H54 (cell line): Measurements from ENCODE around the gene PLEKHG4B.
A peak's percentile ranks its signal among the peaks of the same experiment; 100 is the strongest.
"Not testable (repeated sequence)": the region's sequence is repeated elsewhere in the genome, so short reads cannot be mapped to it uniquely, and the experiment has no call there.

Experiments used
- DNase-seq: peaks from one replicate; pipeline ENCODE4 v3.0.0; 2011; ENCODE audit warnings: low spot score, mixed read lengths; ENCODE audit not compliant: insufficient read length
- FAIRE-seq: peaks from 3 replicates; lab custom pipeline; 2011; peaks lifted over from hg19 to GRCh38; lab: Jason Lieb, UNC
- POLR2A ChIP-seq: IDR thresholded peaks from 2 replicates; pipeline ENCODE4 v1.6.1; 2011; ENCODE audit warnings: low read depth, mild to moderate bottlenecking, low read length

PLEKHG4B gene

DNA sequence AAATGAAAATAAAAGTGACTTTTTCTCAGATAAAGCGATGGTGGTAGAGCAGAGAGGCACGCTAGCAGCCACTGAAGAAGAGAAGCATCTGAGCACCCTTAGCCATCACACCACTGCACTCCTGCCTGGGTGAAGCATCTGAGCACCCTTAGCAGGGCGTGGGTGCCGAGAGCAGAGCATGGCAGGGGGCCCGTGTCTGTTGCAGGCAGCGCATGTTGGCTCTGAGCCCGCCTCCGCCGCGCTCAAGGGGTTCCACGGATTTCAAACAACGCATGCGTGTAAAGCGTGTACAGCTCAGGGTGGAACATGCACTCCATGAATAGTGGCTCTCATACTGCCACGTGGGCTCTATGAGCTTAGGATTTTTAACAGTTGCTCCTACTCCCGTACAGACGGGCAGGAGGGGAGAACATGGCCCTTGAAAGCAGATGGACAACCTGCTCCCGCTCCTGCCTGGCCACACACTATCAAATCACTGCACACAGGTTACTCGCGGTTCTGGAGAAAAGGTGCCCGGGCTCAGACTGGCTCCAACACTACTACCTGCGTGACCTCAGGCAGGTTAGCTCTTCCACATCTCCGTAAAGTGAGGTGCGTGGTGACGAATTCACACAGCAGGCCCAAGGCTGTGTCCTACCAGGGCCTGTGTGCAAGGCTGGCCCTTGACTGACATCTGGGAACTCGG lies 111.4 kb downstream of the PLEKHG4B start:
- TF ChIP-seq POLR2A, result no peak
- FAIRE-seq (no peak), DNase-seq (no peak)

DNA sequence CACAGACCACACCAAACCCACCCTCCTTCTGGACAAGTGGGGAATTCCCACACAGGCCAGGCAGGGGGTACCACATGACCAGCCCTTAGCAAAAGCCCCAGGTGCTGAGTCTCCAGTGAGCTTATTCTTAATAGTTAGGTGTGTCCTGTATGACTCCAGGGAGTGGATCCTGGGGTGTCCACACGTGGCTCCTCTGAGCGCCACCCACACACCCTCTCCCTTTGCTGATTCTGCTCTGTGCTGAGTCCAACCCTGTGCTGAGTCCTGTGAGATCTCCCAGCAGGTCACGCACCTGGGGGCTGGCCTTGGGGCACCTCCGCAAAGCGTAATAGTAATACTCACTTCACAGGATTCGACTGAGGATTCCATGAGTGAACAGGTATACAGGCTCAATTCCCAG lies 112.0 kb downstream of the PLEKHG4B start:
- DNase-seq, result no peak
- no peak for FAIRE-seq
- no peak for TF ChIP-seq POLR2A

DNA sequence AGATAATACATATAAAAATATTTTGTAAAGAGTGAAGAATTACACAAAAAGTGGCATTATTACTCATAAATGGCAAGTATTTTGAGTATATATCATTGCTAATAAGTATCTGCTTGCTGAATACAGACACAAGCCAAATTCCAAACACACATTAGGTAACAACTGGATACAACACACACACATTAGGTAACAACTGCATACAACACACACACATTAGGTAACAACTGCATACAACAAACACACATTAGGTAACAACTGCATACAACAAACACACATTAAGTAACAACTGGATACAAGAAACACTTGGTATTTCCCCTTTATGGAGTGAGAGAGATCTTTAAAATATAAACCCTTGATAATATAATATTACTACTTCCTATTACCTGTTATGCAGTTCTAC lies 112.5 kb downstream of the PLEKHG4B start:
- no peak for FAIRE-seq
- TF ChIP-seq POLR2A, result no peak
- DNase-seq, result no peak

DNA sequence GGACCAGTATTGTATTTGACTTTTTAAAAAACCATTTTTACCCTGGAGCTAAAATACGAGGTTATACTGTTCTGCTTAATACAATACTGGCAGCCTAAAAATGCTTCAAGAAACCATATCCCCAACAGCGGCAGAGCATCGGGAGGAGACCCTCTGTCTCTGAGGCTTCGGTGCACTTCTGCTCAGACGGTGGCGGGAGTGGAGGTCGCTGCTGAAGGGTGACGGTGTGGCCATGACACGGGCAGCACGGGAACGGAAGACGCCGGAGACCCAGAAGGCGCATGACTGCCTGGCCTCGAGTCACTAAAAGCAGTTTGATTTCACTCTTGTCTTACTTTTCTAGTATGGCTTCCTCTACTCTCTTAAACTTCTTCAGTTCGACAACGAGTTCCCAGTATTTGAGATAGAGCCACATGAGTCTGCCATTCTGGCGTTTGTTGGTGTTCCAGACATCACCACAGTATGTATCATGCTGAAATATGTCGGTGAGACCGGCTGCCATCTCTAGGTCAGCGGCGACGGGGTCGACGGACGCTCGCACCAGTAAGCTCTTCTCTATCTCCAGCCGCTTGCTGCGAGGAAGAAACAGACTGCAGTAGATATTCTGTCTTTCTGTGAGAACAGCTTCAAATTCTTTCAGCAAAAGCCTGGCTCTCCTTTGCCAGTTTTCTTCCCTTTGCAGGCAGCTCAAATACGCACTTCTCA lies 113.2 kb downstream of the PLEKHG4B start:
- TF ChIP-seq POLR2A, result no peak
- DNase-seq (no peak), FAIRE-seq (no peak)

DNA sequence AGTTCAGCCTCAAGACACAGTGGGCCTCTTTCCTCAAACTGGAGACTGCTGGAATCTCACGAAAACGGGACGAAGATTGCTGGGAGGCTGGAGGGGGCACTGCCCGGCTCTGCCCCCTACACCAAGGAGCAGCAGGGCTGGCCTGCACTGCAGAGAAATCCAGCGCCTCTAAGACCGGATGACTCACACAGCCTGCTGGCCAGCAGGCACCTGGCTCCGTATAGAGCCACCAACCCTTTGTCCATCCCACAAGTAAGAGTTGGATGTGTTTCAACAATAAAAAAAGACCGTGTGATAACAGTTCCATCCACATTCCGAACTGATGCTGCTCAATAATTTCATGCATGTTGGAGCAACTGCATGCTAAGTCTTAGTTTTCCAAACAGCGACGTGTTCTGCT lies 114.4 kb downstream of the PLEKHG4B start:
- FAIRE-seq (no peak), DNase-seq (peak; percentile 69)
- TF ChIP-seq POLR2A, result no peak

DNA sequence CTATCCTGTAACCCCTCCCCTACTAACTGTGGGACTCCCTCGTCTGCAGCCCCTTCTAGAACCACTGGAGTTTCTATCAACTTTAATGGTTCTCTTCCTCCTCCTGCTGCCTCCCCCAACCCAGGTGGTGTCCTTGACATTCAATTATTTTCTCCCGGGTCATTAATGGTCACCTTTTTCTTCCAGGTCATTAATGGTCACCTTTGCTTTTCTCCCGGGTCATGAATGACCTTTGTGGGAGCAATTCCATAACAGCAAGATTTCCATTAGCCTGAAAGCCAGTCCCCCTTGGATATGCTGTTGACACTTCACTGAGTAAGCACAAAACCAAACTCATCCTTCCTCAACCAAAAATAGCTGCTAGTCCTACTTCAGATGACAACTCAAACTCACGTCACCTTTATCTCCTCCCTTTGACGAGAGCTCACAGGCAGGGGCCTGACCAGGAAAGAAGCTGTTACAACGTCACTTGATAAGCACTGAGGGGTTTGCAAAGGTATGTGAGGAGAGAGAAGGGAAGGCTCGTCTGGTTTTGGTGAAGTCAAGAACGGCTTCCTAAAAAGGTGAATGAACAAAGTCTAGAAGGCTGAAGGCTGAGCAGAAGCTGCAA lies 115.1 kb downstream of the PLEKHG4B start:
- FAIRE-seq (no peak), DNase-seq (no peak)
- no peak for TF ChIP-seq POLR2A

DNA sequence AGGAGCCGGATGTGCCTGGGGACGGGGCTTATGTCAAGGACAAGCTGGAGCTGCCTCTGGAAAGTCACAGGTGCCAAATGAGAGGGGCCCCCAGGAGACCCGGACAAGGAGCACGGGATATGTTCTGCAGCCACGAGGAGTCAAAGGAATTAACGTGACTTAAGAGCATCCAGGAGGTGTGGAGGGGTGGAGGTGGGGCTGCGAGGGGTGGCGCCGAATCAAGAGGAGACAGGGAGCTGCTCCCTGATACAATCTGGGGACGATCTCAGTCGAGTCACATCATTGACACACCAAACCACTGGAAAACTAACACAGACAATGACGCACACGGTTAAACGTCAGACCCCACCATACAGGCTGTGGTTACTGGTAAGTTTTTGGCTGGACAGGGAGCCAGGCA lies 115.6 kb downstream of the PLEKHG4B start:
- TF ChIP-seq POLR2A, result no peak
- DNase-seq (no peak), FAIRE-seq (no peak)

DNA sequence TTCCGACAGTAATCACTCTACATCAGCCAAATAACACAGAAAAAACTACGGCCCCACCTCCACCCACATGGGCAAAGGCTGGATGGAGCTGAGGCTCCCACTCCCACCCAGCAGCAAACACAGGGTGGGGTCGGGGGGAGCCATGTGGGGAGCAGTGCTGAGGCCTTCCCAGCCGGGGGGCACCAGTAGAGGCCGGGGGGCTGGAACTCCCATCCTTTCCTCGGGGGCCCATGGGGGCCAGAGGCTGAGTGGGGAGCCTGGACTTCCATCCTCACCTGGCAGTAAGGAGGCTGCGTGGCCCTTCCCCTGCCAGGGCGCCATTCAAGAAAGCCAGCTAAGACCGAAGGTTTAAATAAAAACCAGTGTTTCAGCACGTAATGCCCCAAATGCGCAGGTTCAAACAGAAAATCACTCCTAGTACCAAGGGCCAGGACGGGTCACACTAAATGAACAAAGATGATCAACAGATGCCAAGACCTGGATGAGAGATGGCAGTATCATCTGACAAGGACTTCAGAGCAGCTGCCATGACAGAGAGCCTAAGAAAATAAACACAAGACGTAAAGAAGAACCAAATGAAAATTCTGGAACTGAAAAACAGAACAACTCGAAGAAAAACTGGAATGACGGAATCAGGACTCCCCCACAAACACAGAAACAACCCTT lies 116.6 kb downstream of the PLEKHG4B start:
- DNase-seq, result no peak
- no peak for TF ChIP-seq POLR2A
- no peak for FAIRE-seq

DNA sequence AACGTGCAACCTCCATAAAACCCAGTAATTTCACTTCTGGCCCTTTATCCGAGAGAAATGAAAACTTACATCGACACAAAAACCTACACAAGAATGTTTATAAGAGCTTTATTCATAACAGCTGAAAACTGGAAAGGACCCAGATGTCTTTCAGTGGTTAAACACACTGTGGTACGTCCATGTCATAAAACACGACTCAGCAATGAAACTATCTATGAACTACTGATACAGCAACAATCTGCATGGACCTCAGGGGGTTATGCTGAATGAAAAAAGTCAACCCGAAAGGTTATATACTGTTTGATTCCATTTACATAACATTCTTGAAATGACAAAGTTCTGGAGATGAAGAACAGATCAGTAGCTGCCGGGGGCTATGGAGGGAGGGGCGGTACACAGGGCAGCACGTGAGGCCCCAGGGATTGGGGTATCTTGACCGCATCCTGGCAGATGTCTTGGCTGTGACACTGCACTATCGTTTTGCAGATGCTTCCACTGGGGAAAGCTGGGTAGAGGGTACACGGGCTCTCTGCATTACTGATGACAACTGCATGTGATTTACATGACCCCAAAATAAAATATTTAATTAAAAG lies 121.9 kb downstream of the PLEKHG4B start:
- FAIRE-seq, result no peak
- no peak for DNase-seq
- TF ChIP-seq POLR2A, result no peak

DNA sequence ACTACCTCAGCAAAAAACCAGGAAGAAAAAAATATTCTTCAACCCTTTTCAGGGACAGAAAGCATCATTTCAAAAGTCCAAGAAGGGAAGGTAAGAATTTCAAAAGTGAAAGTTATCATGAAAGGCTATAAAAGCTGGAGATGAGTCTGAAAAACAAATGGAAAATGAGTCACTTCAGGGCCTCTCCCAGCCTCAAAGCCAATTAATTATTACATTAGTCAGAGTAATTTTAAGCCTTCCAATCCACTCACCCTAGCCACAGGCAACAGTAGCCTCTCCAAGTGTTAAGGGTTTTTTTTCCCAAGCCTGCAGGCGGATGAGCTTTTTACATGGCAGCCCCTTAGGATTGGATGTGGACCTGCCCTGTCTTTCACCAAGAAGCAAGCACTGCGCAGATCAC lies 123.3 kb downstream of the PLEKHG4B start:
- not testable (repeated sequence) for DNase-seq, FAIRE-seq

DNA sequence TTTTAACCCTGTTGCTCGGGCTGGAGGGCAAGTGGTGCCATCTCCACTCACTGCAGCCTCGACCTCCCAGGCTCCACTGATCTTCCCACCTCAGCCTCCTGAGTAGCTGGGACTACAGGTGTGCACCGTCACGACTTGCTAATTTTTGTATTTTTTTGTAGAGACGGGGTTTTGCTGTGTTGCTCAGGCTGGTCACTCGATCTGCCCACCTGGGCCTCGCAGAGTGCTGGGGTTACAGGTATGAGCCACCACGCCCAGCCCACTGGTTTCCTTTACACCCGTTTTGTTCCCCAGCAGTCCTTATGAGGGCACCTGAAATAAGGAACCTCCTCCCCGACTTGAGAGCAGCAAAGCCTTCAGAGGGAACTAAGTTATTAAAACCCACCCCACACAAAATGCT lies 124.1 kb downstream of the PLEKHG4B start:
- DNase-seq, FAIRE-seq: not testable (repeated sequence)

DNA sequence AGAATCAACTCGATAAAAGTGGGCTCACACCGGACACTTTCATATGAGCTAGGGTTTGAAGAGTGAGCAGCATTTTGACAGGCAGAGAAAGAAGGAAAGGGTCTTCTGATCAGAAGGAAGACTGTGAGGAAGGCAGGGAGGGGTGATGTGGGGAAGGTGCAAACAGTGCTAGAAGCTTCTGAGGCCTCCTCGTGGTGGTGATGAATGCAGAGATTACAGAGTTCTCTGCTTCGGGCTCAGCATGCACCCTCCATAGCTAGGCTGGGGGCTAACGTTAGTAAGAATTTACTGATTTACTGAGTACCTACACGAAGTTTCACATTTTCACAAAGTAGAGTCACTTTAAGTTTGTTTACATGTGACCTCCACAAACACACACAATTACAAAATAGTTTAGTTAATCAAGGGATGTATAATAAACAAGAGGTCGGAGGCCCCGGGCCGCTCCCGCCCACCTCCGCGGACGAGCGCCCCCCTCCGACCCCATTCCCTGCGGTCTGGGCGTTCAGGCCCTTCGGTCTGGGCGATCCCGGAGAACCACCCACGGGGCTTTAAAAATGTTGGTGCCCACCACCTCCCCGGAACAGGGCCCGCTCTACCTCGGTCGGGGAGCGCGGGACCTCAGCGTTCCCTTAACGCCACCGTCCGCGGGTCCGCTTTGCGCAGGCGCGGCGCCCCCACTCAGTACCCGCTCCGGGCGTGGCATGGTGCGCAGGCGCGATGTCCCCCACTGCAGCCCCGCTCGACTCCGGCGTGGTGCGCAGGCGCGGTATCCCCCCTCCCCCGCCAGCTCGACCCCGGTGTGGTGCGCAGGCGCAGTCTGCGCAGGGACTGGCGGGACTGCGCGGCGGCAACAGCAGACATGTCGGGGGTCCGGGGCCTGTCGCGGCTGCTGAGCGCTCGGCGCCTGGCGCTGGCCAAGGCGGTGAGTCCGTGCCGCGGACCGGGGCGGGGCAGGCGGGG lies 125.8 kb downstream of the PLEKHG4B start, which contains the start of the genes CCDC127 and SDHA:
Gene CCDC127 (minus strand): TSS at position 660 of the 963 bp plus-strand sequence. CDS start 1,304 bp downstream, outside the sequence.
Gene SDHA (plus strand): TSS at position 827 of the 963 bp plus-strand sequence. CDS start 36 bp downstream, at position 863.
- peak; percentile 99 for DNase-seq
- FAIRE-seq, result not testable (repeated sequence)
- TF ChIP-seq POLR2A, result peak; percentile 61
